HepG2 (cell line): ENCODE data around the gene MYL4. TPM values are rescaled to one million over a fixed set of nuclear protein-coding genes. Genes with fewer than 3 reads are reported as not detected.

Experiments
- ATAC-seq: fragments of 200-7000 bp; cut with Tn5 transposase; 3 replicates; pipeline ENCODE4 v1.9.1; 2020; ENCODE audit warnings: mild to moderate bottlenecking, moderate library complexity
- BruUV-seq: library from RNA; stranded (reverse); fragments of 400-500 nt; replicated peaks from 2 replicates; lab custom pipeline; 2021; lab: Mats Ljungman, UMichigan
- CTCF ChIA-PET: fragments of 300-600 bp; formaldehyde crosslinking; extraction: SDS; loops from one replicate; lab custom pipeline; 2021; ENCODE audit warnings: low total read pairs, inconsistent platforms, low intra/inter-chr PET ratio; lab: Yijun Ruan, JAX
- POLR2A ChIA-PET: fragments of 350-600 bp; sonication (Branson Sonifier 250); formaldehyde crosslinking; loops from one replicate; lab custom pipeline; 2020; ENCODE audit warnings: antibody characterized with exemption, inconsistent platforms; lab: Yijun Ruan, JAX
- DNase-seq: peaks from one replicate; pipeline ENCODE4 v3.0.0-alpha.2; 2015; ENCODE audit warnings: low spot score
- FAIRE-seq: peaks from 3 replicates; lab custom pipeline; 2011; peaks lifted over from hg19 to GRCh38; lab: Jason Lieb, UNC
- H2AFZ ChIP-seq: one replicate; pipeline ENCODE4 v1.6.1; 2011; ENCODE audit warnings: low read length, inconsistent platforms
- H3K27ac ChIP-seq: fragments of 300-600 bp; 3 replicates; pipeline ENCODE4 v1.8.0; 2011; ENCODE audit warnings: mixed run types, mild to moderate bottlenecking, mixed read lengths, low read length, inconsistent platforms; ENCODE audit not compliant: insufficient read depth; ENCODE audit errors: extremely low read length
- H3K27me3 ChIP-seq, 2 experiments: fragments of 200-600 bp in 1 of 2; 2 replicates in 1 of 2; 3 replicates in 1 of 2; pipeline versions ENCODE4 v1.6.0 to v1.8.0; 2011; ENCODE audit warnings: low read length in 2 of 2, mild to moderate bottlenecking in 2 of 2, moderate library complexity in 2 of 2, inconsistent platforms in 1 of 2; ENCODE audit not compliant: insufficient read depth in 2 of 2, control insufficient read depth in 1 of 2
- H3K36me3 ChIP-seq, 2 experiments: fragments of 200-600 bp in 1 of 2; replicated peaks in 1 of 2; 2 replicates in 1 of 2; 3 replicates in 1 of 2; pipeline versions ENCODE4 v1.5.1 to v1.8.0; 2011; ENCODE audit warnings: low read length in 2 of 2, inconsistent platforms in 1 of 2; ENCODE audit not compliant: insufficient read depth in 2 of 2, control insufficient read depth in 1 of 2
- H3K4me1 ChIP-seq: 2 replicates; pipeline ENCODE4 v1.5.1; 2012; ENCODE audit warnings: low read length, inconsistent platforms; ENCODE audit not compliant: insufficient read depth
- H3K4me2 ChIP-seq: 2 replicates; pipeline ENCODE4 v1.6.0; 2011; ENCODE audit warnings: low read depth, low read length, inconsistent platforms
- H3K4me3 ChIP-seq, 3 experiments: fragments of 200-600 bp in 1 of 3; sonication (generic), shearing (Covaris generic) in 1 of 3; replicated peaks in 1 of 3; 2 replicates each; pipeline ENCODE4 v1.5.1; 2011 to 2016; ENCODE audit warnings: low read length in 3 of 3, inconsistent platforms in 2 of 3, low read depth in 2 of 3, mild to moderate bottlenecking in 2 of 3, control low read depth in 1 of 3, mixed read lengths in 1 of 3; ENCODE audit not compliant: insufficient read depth in 1 of 3
- H3K79me2 ChIP-seq: one replicate; pipeline ENCODE4 v1.6.1; 2011; ENCODE audit warnings: low read length, inconsistent platforms; ENCODE audit not compliant: insufficient read depth
- H3K9ac ChIP-seq: 2 replicates; pipeline ENCODE4 v1.6.0; 2011; ENCODE audit warnings: mild to moderate bottlenecking, low read depth, low read length, inconsistent platforms; ENCODE audit not compliant: insufficient read depth
- H3K9me3 ChIP-seq: 2 replicates; pipeline ENCODE4 v1.5.1; 2012; ENCODE audit warnings: mild to moderate bottlenecking, low read length
- H4K20me1 ChIP-seq: 2 replicates; pipeline ENCODE4 v1.6.0; 2011; ENCODE audit warnings: inconsistent platforms, mild to moderate bottlenecking, low read length, moderate library complexity; ENCODE audit not compliant: insufficient read depth
- CHCHD3 ChIP-seq: sonication (generic); formaldehyde crosslinking; IDR thresholded peaks from 2 replicates; pipeline ENCODE4 v1.8.0; 2022; ENCODE audit warnings: mild to moderate bottlenecking, missing genetic modification reagents, moderate library complexity
- DMTF1 ChIP-seq: sonication (generic); formaldehyde crosslinking; IDR thresholded peaks from 2 replicates; pipeline ENCODE4 v1.4.0; 2020; ENCODE audit warnings: mild to moderate bottlenecking, missing genetic modification reagents
- JUNB ChIP-seq: sonication (generic); formaldehyde crosslinking; IDR thresholded peaks from 2 replicates; pipeline ENCODE4 v1.8.0; 2022; ENCODE audit warnings: missing genetic modification reagents, mild to moderate bottlenecking, borderline replicate concordance
- MBD4 ChIP-seq: IDR thresholded peaks from 2 replicates; pipeline ENCODE4 v1.6.1; 2012; ENCODE audit warnings: low read length, inconsistent platforms, borderline replicate concordance
- MXD4 ChIP-seq: IDR thresholded peaks from 2 replicates; pipeline ENCODE4 v1.6.1; 2016; ENCODE audit warnings: mild to moderate bottlenecking, missing biosample characterization, missing genetic modification reagents
- NFIC ChIP-seq: IDR thresholded peaks from 2 replicates; pipeline ENCODE4 v1.6.1; 2012; ENCODE audit warnings: mild to moderate bottlenecking, low read length, inconsistent platforms
- NR2F6 ChIP-seq, 2 experiments: IDR thresholded peaks; 2 replicates each; pipeline ENCODE4 v1.6.1; 2016; ENCODE audit warnings: antibody characterized with exemption in 1 of 2, mild to moderate bottlenecking in 1 of 2
- RFXANK ChIP-seq: IDR thresholded peaks from 2 replicates; pipeline ENCODE4 v1.6.1; 2016
- SPEN ChIP-seq: sonication (generic); formaldehyde crosslinking; IDR thresholded peaks from 2 replicates; pipeline ENCODE4 v1.5.1; 2020; ENCODE audit warnings: low read depth, mild to moderate bottlenecking, missing genetic modification reagents
- TARDBP ChIP-seq: sonication (generic); formaldehyde crosslinking; IDR thresholded peaks from 2 replicates; pipeline ENCODE4 v1.8.0; 2022; ENCODE audit warnings: mild to moderate bottlenecking, missing genetic modification reagents
- THAP11 ChIP-seq: IDR thresholded peaks from 2 replicates; pipeline ENCODE4 v1.6.1; 2016; ENCODE audit warnings: missing biosample characterization, missing genetic modification reagents
- ZKSCAN1 ChIP-seq: fragments of 150-350 bp; IDR thresholded peaks from 2 replicates; pipeline ENCODE4 v1.6.1; 2014; ENCODE audit warnings: low read length
- ZNF512 ChIP-seq: sonication (generic); formaldehyde crosslinking; IDR thresholded peaks from 2 replicates; pipeline ENCODE4 v1.4.0; 2020; ENCODE audit warnings: mild to moderate bottlenecking, missing genetic modification reagents
- ZNF746 ChIP-seq: sonication (generic); formaldehyde crosslinking; IDR thresholded peaks from 2 replicates; pipeline ENCODE4 v1.8.0; 2022; ENCODE audit warnings: mild to moderate bottlenecking, missing genetic modification reagents
- WGBS: methylation state at CpG from one replicate; pipeline ENCODE4 v1.1.6; 2017; ENCODE audit warnings: low lambda C conversion rate; 5-methylcytosine and 5-hydroxymethylcytosine counted together
- in situ Hi-C: cut with HindIII; loops from 2 replicates; pipeline ENCODE4 v1.10.0; 2017; ENCODE audit warnings: low pct_unique_long_range_greater_than_20kb; ENCODE audit not compliant: extremely low pct_ligation_motif_present
- intact Hi-C: fragments of 100-400 bp; cut with micrococcal nuclease; formaldehyde crosslinking; loops from one replicate; pipeline ENCODE4 v1.10.0; 2022; ENCODE audit not compliant: unreplicated experiment
- polyA plus RNA-seq, 8 experiments: library from polyadenylated mRNA; depleted of rRNA in 3 of 8; stranded (reverse) in 7 of 8; unstranded in 1 of 8; fragments of >200 nt; fragmentation: Illumina TruSeq in 4 of 8; extraction: Trizol in 4 of 8; gene quantifications; 2 replicates each; pipeline versions ENCODE4 v1.2.1 to v1.2.3, GENCODE V29; 2011 to 2016; ENCODE audit warnings: low read depth in 4 of 8, missing spikeins in 1 of 8, mixed read lengths in 1 of 8; ENCODE audit not compliant: insufficient read depth in 1 of 8
- total RNA-seq, 5 experiments: library from RNA; depleted of rRNA; stranded (reverse); fragments of >200 nt; fragmentation: Illumina TruSeq; extraction: Trizol; gene quantifications; 2 replicates each; pipeline ENCODE4 v1.2.3, GENCODE V29; 2016; ENCODE audit warnings: low read depth in 1 of 5
- TF ChIP-seq, protein P1 (sequence below): sonication (generic); formaldehyde crosslinking; IDR thresholded peaks from 2 replicates; pipeline ENCODE4 v1.5.1; 2020; ENCODE audit warnings: mild to moderate bottlenecking, missing genetic modification reagents, moderate library complexity
- TF ChIP-seq, protein P2 (sequence below): sonication (generic); formaldehyde crosslinking; IDR thresholded peaks from 2 replicates; pipeline ENCODE4 v1.4.0; 2020; ENCODE audit warnings: missing genetic modification reagents

MYL4 gene
- total and polyA plus RNA-seq, 2 of the 13 experiments (the other 11 are each of a cell fraction or from before 2014, with no cell fraction given), result not detected

GRCh38 chr17:47209499-47209898 lies 351 bp downstream of the MYL4 start:
- no TSS peak for BruUV-seq
- TF ChIP-seq, protein P1, sequence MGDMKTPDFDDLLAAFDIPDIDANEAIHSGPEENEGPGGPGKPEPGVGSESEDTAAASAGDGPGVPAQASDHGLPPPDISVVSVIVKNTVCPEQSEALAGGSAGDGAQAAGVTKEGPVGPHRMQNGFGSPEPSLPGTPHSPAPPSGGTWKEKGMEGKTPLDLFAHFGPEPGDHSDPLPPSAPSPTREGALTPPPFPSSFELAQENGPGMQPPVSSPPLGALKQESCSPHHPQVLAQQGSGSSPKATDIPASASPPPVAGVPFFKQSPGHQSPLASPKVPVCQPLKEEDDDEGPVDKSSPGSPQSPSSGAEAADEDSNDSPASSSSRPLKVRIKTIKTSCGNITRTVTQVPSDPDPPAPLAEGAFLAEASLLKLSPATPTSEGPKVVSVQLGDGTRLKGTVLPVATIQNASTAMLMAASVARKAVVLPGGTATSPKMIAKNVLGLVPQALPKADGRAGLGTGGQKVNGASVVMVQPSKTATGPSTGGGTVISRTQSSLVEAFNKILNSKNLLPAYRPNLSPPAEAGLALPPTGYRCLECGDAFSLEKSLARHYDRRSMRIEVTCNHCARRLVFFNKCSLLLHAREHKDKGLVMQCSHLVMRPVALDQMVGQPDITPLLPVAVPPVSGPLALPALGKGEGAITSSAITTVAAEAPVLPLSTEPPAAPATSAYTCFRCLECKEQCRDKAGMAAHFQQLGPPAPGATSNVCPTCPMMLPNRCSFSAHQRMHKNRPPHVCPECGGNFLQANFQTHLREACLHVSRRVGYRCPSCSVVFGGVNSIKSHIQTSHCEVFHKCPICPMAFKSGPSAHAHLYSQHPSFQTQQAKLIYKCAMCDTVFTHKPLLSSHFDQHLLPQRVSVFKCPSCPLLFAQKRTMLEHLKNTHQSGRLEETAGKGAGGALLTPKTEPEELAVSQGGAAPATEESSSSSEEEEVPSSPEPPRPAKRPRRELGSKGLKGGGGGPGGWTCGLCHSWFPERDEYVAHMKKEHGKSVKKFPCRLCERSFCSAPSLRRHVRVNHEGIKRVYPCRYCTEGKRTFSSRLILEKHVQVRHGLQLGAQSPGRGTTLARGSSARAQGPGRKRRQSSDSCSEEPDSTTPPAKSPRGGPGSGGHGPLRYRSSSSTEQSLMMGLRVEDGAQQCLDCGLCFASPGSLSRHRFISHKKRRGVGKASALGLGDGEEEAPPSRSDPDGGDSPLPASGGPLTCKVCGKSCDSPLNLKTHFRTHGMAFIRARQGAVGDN, result no peak
- no peak for TF ChIP-seq MXD4
- no peak for TF ChIP-seq RFXANK (CRISPR knock-in tag)
- no peak for TF ChIP-seq ZNF746 (CRISPR knock-in tag)
- no peak for TF ChIP-seq CHCHD3
- no peak for TF ChIP-seq THAP11 (CRISPR knock-in tag)
- TF ChIP-seq NR2F6 (IDR thresholded peaks at IDR 0.05), result no peak
- TF ChIP-seq NR2F6 (CRISPR knock-in tag; IDR thresholded peaks at IDR 0.05), result no peak
- no peak for TF ChIP-seq DMTF1 (CRISPR knock-in tag)
- TF ChIP-seq JUNB, result no peak
- TF ChIP-seq MBD4, result no peak
- TF ChIP-seq NFIC, result no peak
- TF ChIP-seq TARDBP, result no peak
- no peak for TF ChIP-seq ZKSCAN1
- no peak for TF ChIP-seq ZNF512 (CRISPR knock-in tag)
- TF ChIP-seq, protein P2, sequence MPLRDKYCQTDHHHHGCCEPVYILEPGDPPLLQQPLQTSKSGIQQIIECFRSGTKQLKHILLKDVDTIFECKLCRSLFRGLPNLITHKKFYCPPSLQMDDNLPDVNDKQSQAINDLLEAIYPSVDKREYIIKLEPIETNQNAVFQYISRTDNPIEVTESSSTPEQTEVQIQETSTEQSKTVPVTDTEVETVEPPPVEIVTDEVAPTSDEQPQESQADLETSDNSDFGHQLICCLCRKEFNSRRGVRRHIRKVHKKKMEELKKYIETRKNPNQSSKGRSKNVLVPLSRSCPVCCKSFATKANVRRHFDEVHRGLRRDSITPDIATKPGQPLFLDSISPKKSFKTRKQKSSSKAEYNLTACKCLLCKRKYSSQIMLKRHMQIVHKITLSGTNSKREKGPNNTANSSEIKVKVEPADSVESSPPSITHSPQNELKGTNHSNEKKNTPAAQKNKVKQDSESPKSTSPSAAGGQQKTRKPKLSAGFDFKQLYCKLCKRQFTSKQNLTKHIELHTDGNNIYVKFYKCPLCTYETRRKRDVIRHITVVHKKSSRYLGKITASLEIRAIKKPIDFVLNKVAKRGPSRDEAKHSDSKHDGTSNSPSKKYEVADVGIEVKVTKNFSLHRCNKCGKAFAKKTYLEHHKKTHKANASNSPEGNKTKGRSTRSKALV, result no peak
- no peak for TF ChIP-seq SPEN (CRISPR knock-in tag)

More at GRCh38 chr17:47209499-47209898, 351 bp downstream of the MYL4 start:
- Histone ChIP-seq H3K4me1 (peaks cover 14% of the 10 kb centered on the region; the same call in 1 of the 2 replicates), H4K20me1 (no peaks in the 10 kb centered on the region), H3K9me3 (no peaks in the 10 kb centered on the region), H3K36me3 (no peaks in the 10 kb centered on the region), H3K4me2 (no peak overlapping the region), H2AFZ (no peak overlapping the region), H3K4me3 (no peak overlapping the region), H3K27me3 (peaks cover 3 to 41% of the 10 kb centered on the region in 2 experiments; a peak in 4 of 5 replicates), H3K79me2 (no peaks in the 10 kb centered on the region), H3K27ac (no peak overlapping the region), H3K9ac (no peak overlapping the region)
- ATAC-seq (no peak), FAIRE-seq (no peak), DNase-seq (no peak)
- ChIA-PET POLR2A (no interaction called here), CTCF (no interaction called here)
- in situ Hi-C loops (no loop called here), intact Hi-C loops (no loop called here)
- WGBS, result 30% methylated on average over 3 of the region's 3 CpGs
